GM12878 (cell line): ENCODE measurements around the gene PLXNA2. TPM values are rescaled to one million over a fixed set of nuclear protein-coding genes. Genes with fewer than 3 reads are reported as not detected.

Experiments
- ATAC-seq: fragments of 200-7000 bp; cut with Tn5 transposase; 3 replicates; pipeline ENCODE4 v1.9.1; 2020; ENCODE audit warnings: mild to moderate bottlenecking, moderate library complexity
- BruUV-seq: library from RNA; stranded (reverse); fragments of 400-500 nt; replicated peaks from 2 replicates; lab custom pipeline; 2021; lab: Mats Ljungman, UMichigan
- CTCF ChIA-PET: fragments of 300-600 bp; sonication (Branson Sonifier 250); formaldehyde crosslinking; extraction: SDS; loops from one replicate; lab custom pipeline; 2021; ENCODE audit warnings: inconsistent platforms; lab: Yijun Ruan, JAX
- POLR2A ChIA-PET: fragments of 350-600 bp; formaldehyde crosslinking; extraction: SDS; loops from one replicate; lab custom pipeline; 2021; ENCODE audit warnings: inconsistent platforms; lab: Charles Lee
- RAD21 ChIA-PET: fragments of 300-600 bp; sonication (Branson Sonifier 250); formaldehyde crosslinking; loops from one replicate; lab custom pipeline; 2023; ENCODE audit warnings: antibody characterized with exemption; ENCODE audit not compliant: unreplicated experiment; lab: Charles Lee
- SMC1A ChIA-PET: fragments of 300-600 bp; sonication (Branson Sonifier 250); formaldehyde crosslinking; loops from one replicate; lab custom pipeline; 2023; ENCODE audit not compliant: unreplicated experiment, uncharacterized antibody; lab: Charles Lee
- DNase-seq: peaks from one replicate; pipeline ENCODE4 v3.0.0-alpha.2; 2011; ENCODE audit warnings: low read depth, low spot score
- FAIRE-seq: peaks from 3 replicates; lab custom pipeline; 2011; peaks lifted over from hg19 to GRCh38; lab: Jason Lieb, UNC
- H2AFZ ChIP-seq: 2 replicates; pipeline ENCODE4 v1.6.0; 2011; ENCODE audit warnings: low read depth, low read length, control low read depth; ENCODE audit not compliant: control insufficient read depth
- H3K27ac ChIP-seq: 2 replicates; pipeline ENCODE4 v1.5.1; 2011; ENCODE audit warnings: control low read depth; ENCODE audit not compliant: control insufficient read depth, insufficient read depth
- H3K27me3 ChIP-seq, 2 experiments: replicated peaks in 1 of 2; 2 replicates each; pipeline versions ENCODE4 v1.6.0 to v1.6.1; 2011; ENCODE audit warnings: low read length in 1 of 2; ENCODE audit not compliant: control insufficient read depth in 2 of 2, insufficient read depth in 2 of 2
- H3K36me3 ChIP-seq, 2 experiments: 2 replicates each; pipeline ENCODE4 v1.5.1; 2011; ENCODE audit warnings: low read length in 1 of 2; ENCODE audit not compliant: control insufficient read depth in 2 of 2, insufficient read depth in 2 of 2
- H3K4me1 ChIP-seq: 2 replicates; pipeline ENCODE4 v1.6.1; 2011; ENCODE audit warnings: mild to moderate bottlenecking, low read length, moderate library complexity, mixed read lengths; ENCODE audit not compliant: control insufficient read depth, insufficient read depth
- H3K4me2 ChIP-seq: 2 replicates; pipeline ENCODE4 v1.6.0; 2011; ENCODE audit warnings: control low read depth; ENCODE audit not compliant: control insufficient read depth, insufficient read depth
- H3K4me3 ChIP-seq: fragments of 200-600 bp; sonication (generic); 2 replicates; pipeline ENCODE4 v1.5.1; 2016
- H3K79me2 ChIP-seq: 2 replicates; pipeline ENCODE4 v1.6.0; 2011; ENCODE audit warnings: low read length; ENCODE audit not compliant: control insufficient read depth, insufficient read depth
- H3K9ac ChIP-seq: 2 replicates; pipeline ENCODE4 v1.8.0; 2011; ENCODE audit warnings: low read length, control low read depth, mixed read lengths; ENCODE audit not compliant: control insufficient read depth, insufficient read depth
- H3K9me3 ChIP-seq: replicated peaks from 3 replicates; pipeline ENCODE4 v1.5.1; 2011; ENCODE audit warnings: mild to moderate bottlenecking, low read length; ENCODE audit not compliant: control insufficient read depth, insufficient read depth
- H4K20me1 ChIP-seq: 2 replicates; pipeline ENCODE4 v1.6.0; 2011; ENCODE audit not compliant: control insufficient read depth, insufficient read depth
- BMI1 ChIP-seq: fragments of 450-650 bp; IDR thresholded peaks from 2 replicates; pipeline ENCODE4 v1.6.1; 2016; ENCODE audit warnings: mild to moderate bottlenecking, moderate library complexity, borderline replicate concordance
- CREB1 ChIP-seq: IDR thresholded peaks from 2 replicates; pipeline ENCODE4 v1.6.1; 2012; ENCODE audit warnings: low read depth, mild to moderate bottlenecking, inconsistent platforms
- NRF1 ChIP-seq: conservative IDR thresholded peaks from 2 replicates; pipeline ENCODE4 v1.6.1; 2011; ENCODE audit warnings: mild to moderate bottlenecking, low read depth, low read length, improper control_type of control experiment
- PAX8 ChIP-seq: fragments of 450-650 bp; IDR thresholded peaks from 2 replicates; pipeline ENCODE4 v1.6.1; 2017; ENCODE audit warnings: mild to moderate bottlenecking, moderate library complexity
- RAD51 ChIP-seq: fragments of 450-650 bp; IDR thresholded peaks from 2 replicates; pipeline ENCODE4 v1.6.1; 2016; ENCODE audit warnings: moderate library complexity, mild to moderate bottlenecking, inconsistent platforms
- WGBS: methylation state at CpG from one replicate; pipeline ENCODE4 v1.1.6; 2016; ENCODE audit warnings: low lambda C conversion rate; ENCODE audit not compliant: insufficient replicate concordance, insufficient coverage; ENCODE audit errors: missing lambda C conversion rate; 5-methylcytosine and 5-hydroxymethylcytosine counted together
- in situ Hi-C: fragments of 300-500 bp; cut with MboI; formaldehyde crosslinking; loops from 9 replicates; pipeline ENCODE4 v1.14.3; 2018; ENCODE audit warnings: mixed read lengths
- intact Hi-C: fragments of 100-400 bp; cut with micrococcal nuclease; formaldehyde crosslinking; loops from one replicate; pipeline ENCODE4 v1.14.2; 2022; ENCODE audit not compliant: unreplicated experiment
- polyA plus RNA-seq, 11 experiments: library from polyadenylated mRNA; depleted of rRNA in 4 of 11; unstranded in 6 of 11; stranded (reverse) in 5 of 11; fragments of >200 nt; fragmentation: Nextera tagmentation in 4 of 11; fragmentation: Illumina TruSeq in 1 of 11; extraction: Ambion mirVana in 4 of 11; extraction: Trizol in 1 of 11; gene quantifications; 1 replicate in 1 of 11; 2 replicates in 10 of 11; pipeline versions ENCODE4 v1.2.1 to v1.2.3, GENCODE V29; 2011 to 2016; ENCODE audit warnings: inconsistent platforms in 2 of 11, missing spikeins in 2 of 11, low read depth in 1 of 11
- total RNA-seq, 4 experiments: library from RNA; depleted of rRNA in 3 of 4; stranded (reverse); fragments of >200 nt in 3 of 4; fragmentation: Illumina TruSeq in 1 of 4; extraction: Trizol in 1 of 4; gene quantifications; 2 replicates each; pipeline versions ENCODE4 v1.2.1 to v1.2.3, GENCODE V29; 2013 to 2021
- TF ChIP-seq, protein P1 (sequence below): IDR thresholded peaks from 2 replicates; pipeline ENCODE4 v1.6.1; 2012; ENCODE audit warnings: low read depth, low read length, improper control_type of control experiment
- TF ChIP-seq, protein P2 (sequence below): IDR thresholded peaks from 2 replicates; pipeline ENCODE4 v1.6.1; 2012; ENCODE audit warnings: improper control_type of control experiment, low read depth, low read length; ENCODE audit not compliant: insufficient replicate concordance

Gene PLXNA2
- total and polyA plus RNA-seq, 10 of the 15 experiments (the other 5 are each of a cell fraction or from before 2014, with no cell fraction given): under 0.01 to 0.08 (median 0.07) TPM; not detected in 4

DNA sequence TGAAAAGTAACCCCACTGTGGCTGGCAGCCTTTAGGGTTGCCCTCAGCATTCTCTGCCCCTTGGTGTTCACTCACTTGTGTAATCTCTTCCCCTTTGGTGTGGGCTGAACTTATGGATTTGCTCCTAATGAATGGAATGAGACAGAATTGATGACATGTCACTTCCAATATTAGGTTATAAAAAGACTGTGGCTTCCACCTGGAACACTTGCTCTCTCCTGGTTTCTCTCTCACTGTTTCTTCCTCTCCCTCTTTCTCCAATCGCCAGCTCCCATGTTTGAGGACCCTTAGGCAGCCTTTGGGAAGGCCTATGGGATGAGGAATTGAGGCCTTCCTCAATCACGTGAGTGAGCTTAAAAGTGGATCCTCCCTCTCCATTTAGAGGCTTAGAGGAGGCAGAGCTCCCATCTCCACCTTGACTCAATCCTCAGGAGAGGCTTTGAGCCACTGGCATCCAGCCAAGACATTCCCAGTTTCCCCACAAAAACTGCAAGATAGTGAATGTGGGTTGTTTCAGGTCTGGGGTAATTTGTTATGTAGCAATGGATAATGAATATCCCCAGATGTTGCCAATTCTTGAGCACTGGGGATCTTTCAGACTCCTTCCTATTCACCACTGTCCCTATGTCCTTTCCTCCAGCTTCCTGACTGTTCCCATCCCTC is 237.8 kb downstream of the PLXNA2 start (continued):
- TF ChIP-seq, protein P1, sequence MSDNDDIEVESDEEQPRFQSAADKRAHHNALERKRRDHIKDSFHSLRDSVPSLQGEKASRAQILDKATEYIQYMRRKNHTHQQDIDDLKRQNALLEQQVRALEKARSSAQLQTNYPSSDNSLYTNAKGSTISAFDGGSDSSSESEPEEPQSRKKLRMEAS: no peak
- TF ChIP-seq BMI1: no peak

DNA sequence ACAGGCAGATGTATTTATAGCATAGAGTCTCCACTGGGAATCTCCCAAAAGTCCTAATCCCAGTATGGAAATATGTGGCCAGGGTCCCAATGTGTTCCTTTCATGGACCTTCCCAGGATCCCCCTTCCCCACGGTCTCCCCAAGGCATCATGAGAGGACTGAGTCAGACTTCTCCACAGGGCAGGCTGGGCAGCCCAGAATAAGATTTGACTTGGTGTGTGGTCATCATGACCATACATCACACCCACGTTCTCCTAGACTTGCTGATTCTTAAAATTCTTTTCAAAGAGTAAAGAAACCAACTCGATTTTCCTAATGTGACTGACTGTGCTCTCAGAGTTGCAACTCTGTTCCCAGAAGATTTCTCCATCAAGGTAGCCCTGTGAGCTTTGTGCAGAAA is 239.3 kb downstream of the PLXNA2 start:
- H3K9ac ChIP-seq: no peak overlapping the region
- RAD21 ChIA-PET: no interaction called here
- H3K4me1 ChIP-seq: no peaks in the 10 kb centered on the region
- FAIRE-seq (no peak), ATAC-seq (no peak), DNase-seq (no peak)
- in situ Hi-C loops (no loop called here), intact Hi-C loops (no loop called here)
- 0% methylated on average over 3 of the region's 3 CpGs for WGBS
- H3K36me3 ChIP-seq: no peaks in the 10 kb centered on the region
- H3K4me2 ChIP-seq: no peak overlapping the region
- CTCF ChIA-PET: no interaction called here
- POLR2A ChIA-PET: no interaction called here
- H4K20me1 ChIP-seq: no peaks in the 10 kb centered on the region
- TF ChIP-seq RAD51 (no peak), NRF1 (no peak), PAX8 (no peak), CREB1 (no peak)
- TF ChIP-seq, protein P1: no peak
- TF ChIP-seq, protein P2, sequence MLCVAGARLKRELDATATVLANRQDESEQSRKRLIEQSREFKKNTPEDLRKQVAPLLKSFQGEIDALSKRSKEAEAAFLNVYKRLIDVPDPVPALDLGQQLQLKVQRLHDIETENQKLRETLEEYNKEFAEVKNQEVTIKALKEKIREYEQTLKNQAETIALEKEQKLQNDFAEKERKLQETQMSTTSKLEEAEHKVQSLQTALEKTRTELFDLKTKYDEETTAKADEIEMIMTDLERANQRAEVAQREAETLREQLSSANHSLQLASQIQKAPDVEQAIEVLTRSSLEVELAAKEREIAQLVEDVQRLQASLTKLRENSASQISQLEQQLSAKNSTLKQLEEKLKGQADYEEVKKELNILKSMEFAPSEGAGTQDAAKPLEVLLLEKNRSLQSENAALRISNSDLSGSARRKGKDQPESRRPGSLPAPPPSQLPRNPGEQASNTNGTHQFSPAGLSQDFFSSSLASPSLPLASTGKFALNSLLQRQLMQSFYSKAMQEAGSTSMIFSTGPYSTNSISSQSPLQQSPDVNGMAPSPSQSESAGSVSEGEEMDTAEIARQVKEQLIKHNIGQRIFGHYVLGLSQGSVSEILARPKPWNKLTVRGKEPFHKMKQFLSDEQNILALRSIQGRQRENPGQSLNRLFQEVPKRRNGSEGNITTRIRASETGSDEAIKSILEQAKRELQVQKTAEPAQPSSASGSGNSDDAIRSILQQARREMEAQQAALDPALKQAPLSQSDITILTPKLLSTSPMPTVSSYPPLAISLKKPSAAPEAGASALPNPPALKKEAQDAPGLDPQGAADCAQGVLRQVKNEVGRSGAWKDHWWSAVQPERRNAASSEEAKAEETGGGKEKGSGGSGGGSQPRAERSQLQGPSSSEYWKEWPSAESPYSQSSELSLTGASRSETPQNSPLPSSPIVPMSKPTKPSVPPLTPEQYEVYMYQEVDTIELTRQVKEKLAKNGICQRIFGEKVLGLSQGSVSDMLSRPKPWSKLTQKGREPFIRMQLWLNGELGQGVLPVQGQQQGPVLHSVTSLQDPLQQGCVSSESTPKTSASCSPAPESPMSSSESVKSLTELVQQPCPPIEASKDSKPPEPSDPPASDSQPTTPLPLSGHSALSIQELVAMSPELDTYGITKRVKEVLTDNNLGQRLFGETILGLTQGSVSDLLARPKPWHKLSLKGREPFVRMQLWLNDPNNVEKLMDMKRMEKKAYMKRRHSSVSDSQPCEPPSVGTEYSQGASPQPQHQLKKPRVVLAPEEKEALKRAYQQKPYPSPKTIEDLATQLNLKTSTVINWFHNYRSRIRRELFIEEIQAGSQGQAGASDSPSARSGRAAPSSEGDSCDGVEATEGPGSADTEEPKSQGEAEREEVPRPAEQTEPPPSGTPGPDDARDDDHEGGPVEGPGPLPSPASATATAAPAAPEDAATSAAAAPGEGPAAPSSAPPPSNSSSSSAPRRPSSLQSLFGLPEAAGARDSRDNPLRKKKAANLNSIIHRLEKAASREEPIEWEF: no peak
- TF ChIP-seq, all 136 proteins: peak for 0
- Histone ChIP-seq H3K79me2 (no peaks in the 10 kb centered on the region), H2AFZ (no peak overlapping the region), H3K9me3 (no peaks in the 10 kb centered on the region), H3K4me3 (no peak overlapping the region), H3K27ac (no peak overlapping the region), H3K27me3 (peaks cover 2 to 3% of the 10 kb centered on the region in 2 experiments; a peak in 2 of 4 replicates)
- SMC1A ChIA-PET: no interaction called here
- no TSS peak for BruUV-seq
